GM18498 (cell line): ENCODE measurements around the gene PC.

Experiments
- ATAC-seq: cut with Tn5 transposase; IDR thresholded peaks from one replicate; pipeline ENCODE4 v1.9.1; 2021; ENCODE audit warnings: mild to moderate bottlenecking, moderate library complexity; ENCODE audit not compliant: unreplicated experiment

Gene PC

GRCh38 chr11:66956689-66957290, 1.4 kb downstream of the PC start:
- ATAC-seq, result no peak

- ATAC-seq, result no peak
These were observed 4.9 kb downstream of the PC start for GRCh38 chr11:66953081-66953833.

DNA sequence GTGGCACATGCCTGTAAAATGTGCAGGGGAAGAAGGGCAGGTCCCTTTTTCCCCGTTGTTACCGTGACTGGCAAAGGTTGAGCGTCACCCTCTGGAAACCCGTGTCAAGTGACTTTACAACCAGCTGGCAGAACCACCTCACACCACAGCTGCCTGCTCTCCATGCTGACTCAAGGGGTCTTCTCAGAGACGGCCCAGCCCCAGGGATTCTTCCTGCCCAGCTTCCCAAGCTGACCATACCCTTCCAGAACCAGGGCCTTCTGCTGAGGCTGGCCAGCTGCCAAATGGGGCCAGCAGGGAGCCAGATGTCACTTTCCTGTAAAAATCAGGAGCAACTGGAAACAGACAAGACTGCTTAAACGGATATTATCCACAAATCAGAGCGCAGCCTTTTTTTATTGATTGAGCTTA, 6.3 kb downstream of the PC start:
- ATAC-seq, result no peak

DNA sequence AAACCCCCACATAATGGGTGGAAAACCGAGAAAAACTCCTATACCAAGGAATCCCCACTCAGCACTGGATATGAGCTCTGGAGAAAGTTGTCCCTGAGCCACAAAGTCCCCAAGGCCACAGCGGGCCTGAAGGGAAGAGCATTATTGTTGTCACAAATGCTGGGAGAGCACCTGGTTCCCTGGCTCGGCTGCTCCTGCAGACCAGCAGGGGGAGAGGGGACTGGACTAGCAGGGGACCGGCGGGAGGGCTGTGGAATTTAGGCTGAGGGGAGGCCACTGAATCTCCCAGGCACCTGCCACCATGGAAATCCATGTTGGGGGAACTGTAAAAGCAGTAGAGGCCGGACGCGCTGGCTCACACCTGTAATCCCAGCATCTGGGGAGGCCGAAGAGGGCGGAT, 7.0 kb downstream of the PC start:
- ATAC-seq, result no peak

DNA sequence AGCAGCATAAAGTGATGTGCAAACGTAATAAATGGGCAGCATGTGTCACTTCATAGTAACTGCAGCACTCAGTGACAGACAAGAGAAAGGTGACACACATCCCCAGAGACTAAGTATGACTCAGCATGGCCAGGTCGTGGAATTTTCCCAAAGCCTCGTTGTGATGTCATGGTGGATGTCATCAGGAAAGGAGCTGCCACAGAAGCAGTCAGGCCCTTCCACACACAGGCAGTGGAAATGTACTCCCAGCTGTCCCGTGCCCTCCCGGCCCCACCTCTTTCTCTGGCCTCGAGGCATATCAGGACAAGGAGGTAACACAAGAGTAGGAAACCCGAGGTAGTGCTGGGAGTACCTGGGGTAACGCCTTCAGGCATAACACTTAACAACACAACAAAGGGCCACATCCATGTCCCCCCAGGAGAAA, 8.1 kb downstream of the PC start:
- no peak for ATAC-seq

DNA sequence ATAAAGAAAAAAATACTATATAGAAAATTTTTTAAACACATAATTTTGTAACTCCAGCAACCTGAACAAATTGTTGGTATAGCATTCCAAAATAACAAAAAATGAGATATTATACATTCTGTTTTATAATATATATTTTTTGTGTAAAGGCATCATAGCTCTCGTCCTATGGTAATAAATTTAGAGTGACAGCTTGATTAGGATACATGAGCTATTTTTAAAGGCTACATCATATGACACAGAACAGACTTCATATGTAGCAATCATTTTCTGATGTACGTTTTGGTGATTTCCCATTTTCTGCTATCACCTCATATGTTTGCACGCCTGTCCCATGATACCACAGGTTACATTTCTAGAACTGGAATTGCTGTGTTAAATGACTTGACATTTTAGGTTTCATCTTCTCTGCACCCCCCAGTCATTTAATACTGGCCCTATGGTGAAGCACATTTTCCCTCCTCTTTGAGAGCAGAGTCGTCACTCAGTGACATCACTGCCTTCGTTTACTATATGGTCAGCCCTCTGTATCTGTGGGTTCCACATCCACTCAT, 19.5 kb downstream of the PC start:
- no peak for ATAC-seq

DNA sequence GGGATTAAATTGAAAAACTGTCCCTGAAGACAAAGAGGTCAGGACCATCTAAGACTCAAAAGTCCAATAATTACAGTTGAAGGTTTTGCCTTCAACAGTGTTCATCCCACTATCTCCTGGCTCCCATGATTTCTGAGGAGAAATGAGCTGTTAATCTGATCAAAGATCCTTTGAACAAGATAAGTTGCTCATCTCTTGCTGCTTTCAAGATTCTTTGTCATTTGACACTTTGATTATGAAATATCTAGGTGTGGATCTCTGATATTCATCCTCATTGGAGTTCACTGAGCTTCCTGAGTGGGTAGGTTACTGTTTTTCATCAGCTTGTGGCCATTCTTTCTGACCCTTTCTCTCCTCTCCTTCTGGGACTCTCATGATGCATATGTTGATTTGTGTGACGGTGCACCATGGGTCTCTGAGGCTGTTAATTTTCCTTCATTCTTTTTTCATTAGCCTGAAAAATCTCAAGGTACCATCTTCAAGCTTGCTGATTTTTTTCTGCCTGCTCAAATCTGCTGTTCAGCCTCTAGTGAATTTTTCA, 20.9 kb downstream of the PC start:
- no peak for ATAC-seq

GRCh38 chr11:66936311-66936711, 21.9 kb downstream of the PC start:
- ATAC-seq, result no peak

- no peak for ATAC-seq
These were observed 23.0 kb downstream of the PC start for GRCh38 chr11:66934950-66935779.

GRCh38 chr11:66933531-66933930, 24.7 kb downstream of the PC start:
- no peak for ATAC-seq

DNA sequence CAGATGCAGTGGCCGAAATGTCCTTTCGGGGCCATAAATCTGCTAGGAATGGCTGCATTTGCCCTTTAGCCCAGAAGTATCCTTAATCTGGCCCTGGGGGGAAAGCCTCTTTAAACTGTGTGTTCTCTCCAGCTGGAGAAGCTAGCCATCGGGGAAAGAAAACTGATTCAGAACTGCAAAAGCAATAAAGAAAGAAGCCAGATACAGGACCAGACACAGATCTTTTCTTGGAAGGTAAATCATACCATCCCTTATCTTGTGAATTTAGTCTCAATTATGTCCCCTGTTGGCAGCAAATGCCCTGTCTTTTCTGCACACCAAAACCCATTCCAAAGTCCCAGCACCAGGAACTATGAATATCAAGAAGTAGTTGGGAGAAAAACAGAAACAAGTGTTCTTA, 25.6 kb downstream of the PC start:
- ATAC-seq, result no peak

DNA sequence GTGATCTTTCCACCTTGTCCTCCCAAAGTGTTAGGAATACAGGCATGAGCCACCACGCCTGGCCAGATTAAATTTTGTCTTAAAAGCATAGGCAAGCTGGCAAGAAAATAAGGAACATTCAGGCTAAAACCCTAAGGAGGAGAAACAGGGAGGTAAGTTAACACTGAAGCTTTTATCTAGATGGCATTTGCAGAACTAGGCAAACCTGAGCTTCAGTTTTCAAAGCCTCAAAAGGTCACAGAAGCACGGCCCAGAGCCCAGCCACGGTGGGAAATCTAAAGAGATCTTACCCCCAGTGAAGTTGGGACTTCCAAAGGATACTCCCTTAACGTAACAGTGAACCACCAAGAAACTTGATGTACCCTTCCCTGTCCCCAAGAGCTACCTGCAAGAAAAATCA, 28.4 kb downstream of the PC start:
- ATAC-seq, result no peak

DNA sequence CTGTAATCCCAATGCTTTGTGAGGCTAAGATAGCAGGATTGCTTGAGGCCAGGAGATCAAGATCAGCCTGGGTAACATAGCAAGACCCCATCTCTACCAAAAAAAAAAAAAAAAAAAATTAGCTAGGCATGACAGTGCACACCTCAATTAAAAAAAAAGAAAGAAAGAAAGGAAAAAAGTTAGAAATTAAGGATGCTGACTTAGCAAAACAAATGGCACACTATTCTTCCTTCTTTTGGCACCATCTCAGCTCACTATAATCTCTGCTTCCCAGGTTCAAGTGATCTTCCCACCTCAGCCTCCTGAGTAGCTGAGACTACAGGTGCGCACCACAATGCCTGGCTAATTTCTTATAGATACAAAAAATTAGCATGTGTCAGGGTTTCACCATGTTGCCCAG, 33.9 kb downstream of the PC start:
- no peak for ATAC-seq

GRCh38 chr11:66922551-66922950, 35.6 kb downstream of the PC start:
- ATAC-seq, result no peak

GRCh38 chr11:66920978-66921784, 37.0 kb downstream of the PC start:
- no peak for ATAC-seq

GRCh38 chr11:66919923-66920322, 38.3 kb downstream of the PC start:
- ATAC-seq, result no peak

DNA sequence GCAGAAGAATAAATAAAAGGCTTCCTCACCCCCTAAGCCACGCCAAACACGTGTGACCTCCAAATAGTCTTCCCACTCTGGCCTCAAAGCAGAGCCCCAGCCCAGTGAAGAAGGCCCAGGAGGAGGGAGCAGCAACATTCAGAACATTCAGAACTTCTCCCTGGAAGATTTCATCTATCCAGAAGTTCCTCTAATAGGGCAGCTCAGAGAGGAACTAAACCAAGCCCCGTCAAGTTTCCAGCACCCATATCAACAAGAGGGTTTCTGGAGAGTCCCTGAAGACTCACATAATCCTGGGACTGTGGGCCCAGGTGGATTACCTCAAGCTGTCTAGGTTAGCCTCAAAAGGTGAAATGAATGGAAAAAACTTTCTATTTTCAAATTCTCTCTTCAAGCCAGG, 39.4 kb downstream of the PC start:
- ATAC-seq, result no peak

GRCh38 chr11:66915866-66916265, 42.3 kb downstream of the PC start:
- no peak for ATAC-seq

GRCh38 chr11:66915046-66915832, 42.9 kb downstream of the PC start:
- ATAC-seq, result no peak

- ATAC-seq, result no peak
These were observed 43.7 kb downstream of the PC start for GRCh38 chr11:66914505-66914904.
